ENCODE measurements around the gene CLNK. TPM values are rescaled to one million over a fixed set of nuclear protein-coding genes. Genes with fewer than 3 reads are reported as not detected.

CLNK gene
- total and polyA plus RNA-seq, 2 of the 13 experiments (the other 11 are each of a cell fraction or from before 2014, with no cell fraction given): not detected

DNA sequence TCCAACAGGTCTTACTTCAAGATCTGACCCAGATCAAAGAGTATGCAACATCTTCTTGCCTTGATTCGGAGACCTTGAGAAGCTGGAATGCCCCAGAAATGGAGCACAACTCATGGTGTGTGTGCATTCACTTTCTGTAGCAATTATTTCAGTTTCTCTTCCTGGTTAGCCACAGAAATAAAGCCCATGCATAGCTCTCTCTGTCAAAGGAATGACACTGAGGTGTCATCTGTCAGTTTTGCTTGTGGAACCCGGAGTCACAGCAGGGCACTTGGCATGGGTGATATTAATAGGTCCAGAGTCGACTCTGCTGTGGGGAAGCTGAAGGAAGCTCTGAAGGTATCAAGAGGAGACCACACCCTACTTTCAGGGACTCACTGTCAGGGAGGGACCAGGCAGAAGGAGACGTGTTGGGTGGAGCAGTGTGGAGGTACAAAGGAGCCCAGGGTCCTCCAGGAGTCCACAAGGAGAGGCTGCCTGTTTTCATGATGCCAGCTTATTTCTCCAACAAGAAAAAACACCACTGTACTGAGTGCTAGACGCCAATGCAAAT is 10.7 kb downstream of the CLNK start:
- no peak for DNase-seq (ENCODE audit: low spot score)
- Histone ChIP-seq H3K27ac (ENCODE audit: extremely low read length, insufficient read depth, low read length) (no peak overlapping the region), H3K9me3 (ENCODE audit: low read length) (no peaks in the 10 kb centered on the region), H3K36me3 (replicated peaks in 1 of 2; ENCODE audit: control insufficient read depth in 1 of 2, insufficient read depth in 2 of 2, low read length in 2 of 2) (no peaks in the 10 kb centered on the region), H3K79me2 (ENCODE audit: insufficient read depth, low read length) (no peaks in the 10 kb centered on the region), H4K20me1 (ENCODE audit: insufficient read depth, low read length) (no peaks in the 10 kb centered on the region), H2AFZ (ENCODE audit: low read length) (no peak overlapping the region), H3K4me3 (replicated peaks in 1 of 3; ENCODE audit: insufficient read depth in 1 of 3, low read depth in 2 of 3, low read length in 3 of 3) (no peak overlapping the region), H3K27me3 (ENCODE audit: control insufficient read depth in 1 of 2, insufficient read depth in 2 of 2, low read length in 2 of 2) (no peaks in the 10 kb centered on the region; a peak in 1 of 5 replicates), H3K4me1 (ENCODE audit: insufficient read depth, low read length) (no peaks in the 10 kb centered on the region), H3K9ac (ENCODE audit: insufficient read depth, low read depth, low read length) (no peak overlapping the region), H3K4me2 (ENCODE audit: low read depth, low read length) (no peak overlapping the region)
- TF ChIP-seq, protein P1, sequence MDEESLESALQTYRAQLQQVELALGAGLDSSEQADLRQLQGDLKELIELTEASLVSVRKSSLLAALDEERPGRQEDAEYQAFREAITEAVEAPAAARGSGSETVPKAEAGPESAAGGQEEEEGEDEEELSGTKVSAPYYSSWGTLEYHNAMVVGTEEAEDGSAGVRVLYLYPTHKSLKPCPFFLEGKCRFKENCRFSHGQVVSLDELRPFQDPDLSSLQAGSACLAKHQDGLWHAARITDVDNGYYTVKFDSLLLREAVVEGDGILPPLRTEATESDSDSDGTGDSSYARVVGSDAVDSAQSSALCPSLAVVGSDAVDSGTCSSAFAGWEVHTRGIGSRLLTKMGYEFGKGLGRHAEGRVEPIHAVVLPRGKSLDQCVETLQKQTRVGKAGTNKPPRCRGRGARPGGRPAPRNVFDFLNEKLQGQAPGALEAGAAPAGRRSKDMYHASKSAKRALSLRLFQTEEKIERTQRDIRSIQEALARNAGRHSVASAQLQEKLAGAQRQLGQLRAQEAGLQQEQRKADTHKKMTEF (CRISPR knock-in tag; IDR thresholded peaks at IDR 0.05): no peak
- TF ChIP-seq, protein P2, sequence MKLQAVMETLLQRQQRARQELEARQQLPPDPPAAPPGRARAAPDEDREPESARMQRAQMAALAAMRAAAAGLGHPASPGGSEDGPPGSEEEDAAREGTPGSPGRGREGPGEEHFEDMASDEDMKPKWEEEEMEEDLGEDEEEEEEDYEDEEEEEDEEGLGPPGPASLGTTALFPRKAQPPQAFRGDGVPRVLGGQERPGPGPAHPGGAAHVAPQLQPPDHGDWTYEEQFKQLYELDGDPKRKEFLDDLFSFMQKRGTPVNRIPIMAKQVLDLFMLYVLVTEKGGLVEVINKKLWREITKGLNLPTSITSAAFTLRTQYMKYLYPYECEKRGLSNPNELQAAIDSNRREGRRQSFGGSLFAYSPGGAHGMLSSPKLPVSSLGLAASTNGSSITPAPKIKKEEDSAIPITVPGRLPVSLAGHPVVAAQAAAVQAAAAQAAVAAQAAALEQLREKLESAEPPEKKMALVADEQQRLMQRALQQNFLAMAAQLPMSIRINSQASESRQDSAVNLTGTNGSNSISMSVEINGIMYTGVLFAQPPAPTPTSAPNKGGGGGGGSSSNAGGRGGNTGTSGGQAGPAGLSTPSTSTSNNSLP (IDR thresholded peaks at IDR 0.05; ENCODE audit: low read depth, low read length): no peak
- TF ChIP-seq SRF (IDR thresholded peaks at IDR 0.05; ENCODE audit: low read depth, low read length): no peak
- no peak for TF ChIP-seq ZNF383 (CRISPR knock-in tag; IDR thresholded peaks at IDR 0.05; ENCODE audit: borderline replicate concordance)
- TF ChIP-seq ZBTB3 (CRISPR knock-in tag; IDR thresholded peaks at IDR 0.05; ENCODE audit: borderline replicate concordance, low read depth): no peak
- TF ChIP-seq, protein P3, sequence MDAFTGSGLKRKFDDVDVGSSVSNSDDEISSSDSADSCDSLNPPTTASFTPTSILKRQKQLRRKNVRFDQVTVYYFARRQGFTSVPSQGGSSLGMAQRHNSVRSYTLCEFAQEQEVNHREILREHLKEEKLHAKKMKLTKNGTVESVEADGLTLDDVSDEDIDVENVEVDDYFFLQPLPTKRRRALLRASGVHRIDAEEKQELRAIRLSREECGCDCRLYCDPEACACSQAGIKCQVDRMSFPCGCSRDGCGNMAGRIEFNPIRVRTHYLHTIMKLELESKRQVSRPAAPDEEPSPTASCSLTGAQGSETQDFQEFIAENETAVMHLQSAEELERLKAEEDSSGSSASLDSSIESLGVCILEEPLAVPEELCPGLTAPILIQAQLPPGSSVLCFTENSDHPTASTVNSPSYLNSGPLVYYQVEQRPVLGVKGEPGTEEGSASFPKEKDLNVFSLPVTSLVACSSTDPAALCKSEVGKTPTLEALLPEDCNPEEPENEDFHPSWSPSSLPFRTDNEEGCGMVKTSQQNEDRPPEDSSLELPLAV (CRISPR knock-in tag; conservative IDR thresholded peaks at IDR 0.05; ENCODE audit: low read depth): no peak
- TF ChIP-seq, protein P4, sequence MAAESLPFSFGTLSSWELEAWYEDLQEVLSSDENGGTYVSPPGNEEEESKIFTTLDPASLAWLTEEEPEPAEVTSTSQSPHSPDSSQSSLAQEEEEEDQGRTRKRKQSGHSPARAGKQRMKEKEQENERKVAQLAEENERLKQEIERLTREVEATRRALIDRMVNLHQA (CRISPR knock-in tag; IDR thresholded peaks at IDR 0.05): no peak
- no peak for TF ChIP-seq SP1 (IDR thresholded peaks at IDR 0.05)
- no peak for TF ChIP-seq SP1 (CRISPR knock-in tag; IDR thresholded peaks at IDR 0.05)
- TF ChIP-seq ZNF616 (CRISPR knock-in tag; IDR thresholded peaks at IDR 0.05; ENCODE audit: low read depth): no peak
- no peak for TF ChIP-seq ZSCAN30 (CRISPR knock-in tag; IDR thresholded peaks at IDR 0.05)
- no peak for TF ChIP-seq BORCS8-MEF2B (CRISPR knock-in tag; IDR thresholded peaks at IDR 0.05)
- no peak for TF ChIP-seq ZBTB21 (CRISPR knock-in tag; IDR thresholded peaks at IDR 0.05)
- no peak for TF ChIP-seq ZNF557 (CRISPR knock-in tag; IDR thresholded peaks at IDR 0.05)
- TF ChIP-seq, protein P5, sequence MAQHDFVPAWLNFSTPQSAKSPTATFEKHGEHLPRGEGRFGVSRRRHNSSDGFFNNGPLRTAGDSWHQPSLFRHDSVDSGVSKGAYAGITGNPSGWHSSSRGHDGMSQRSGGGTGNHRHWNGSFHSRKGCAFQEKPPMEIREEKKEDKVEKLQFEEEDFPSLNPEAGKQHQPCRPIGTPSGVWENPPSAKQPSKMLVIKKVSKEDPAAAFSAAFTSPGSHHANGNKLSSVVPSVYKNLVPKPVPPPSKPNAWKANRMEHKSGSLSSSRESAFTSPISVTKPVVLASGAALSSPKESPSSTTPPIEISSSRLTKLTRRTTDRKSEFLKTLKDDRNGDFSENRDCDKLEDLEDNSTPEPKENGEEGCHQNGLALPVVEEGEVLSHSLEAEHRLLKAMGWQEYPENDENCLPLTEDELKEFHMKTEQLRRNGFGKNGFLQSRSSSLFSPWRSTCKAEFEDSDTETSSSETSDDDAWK (CRISPR knock-in tag; IDR thresholded peaks at IDR 0.05): no peak
- no peak for TF ChIP-seq HNRNPH1 (optimal IDR thresholded peaks at IDR 0.05; ENCODE audit: low read depth, low read length)
- TF ChIP-seq KDM1A (CRISPR knock-in tag; IDR thresholded peaks at IDR 0.05): no peak
- TF ChIP-seq MEF2D (CRISPR knock-in tag; IDR thresholded peaks at IDR 0.05): no peak
- TF ChIP-seq ZNF552 (CRISPR knock-in tag; IDR thresholded peaks at IDR 0.05; ENCODE audit: borderline replicate concordance): no peak
- ChIA-PET POLR2A (no interaction called here), CTCF (ENCODE audit: low intra/inter-chr PET ratio, low total read pairs) (no interaction called here)
- intact Hi-C loops (cut with micrococcal nuclease; ENCODE audit: unreplicated experiment) (no loop called here), in situ Hi-C loops (cut with HindIII; ENCODE audit: extremely low pct_ligation_motif_present, low pct_unique_long_range_greater_than_20kb) (no loop called here)
- WGBS (ENCODE audit: low lambda C conversion rate): 0% methylated on average over 5 of the region's 5 CpGs
- no TSS peak for BruUV-seq (replicated peaks)
- no peak for FAIRE-seq
- no peak for ATAC-seq
